Bronchial epithelial cell (primary cell): ENCODE measurements around the gene ISYNA1. TPM values are rescaled to one million over a fixed set of nuclear protein-coding genes. Genes with fewer than 3 reads are reported as not detected.

Source experiments
- DNase-seq: peaks from one replicate; pipeline ENCODE4 v3.0.0-alpha.2; 2010; ENCODE audit warnings: low read depth
- FAIRE-seq: peaks from 2 replicates; lab custom pipeline; 2011; peaks lifted over from hg19 to GRCh38; lab: Jason Lieb, UNC
- H3K27me3 ChIP-seq: 2 replicates; pipeline ENCODE4 v1.5.1; 2011; ENCODE audit warnings: low read length; ENCODE audit not compliant: control insufficient read depth, insufficient read depth
- H3K36me3 ChIP-seq: 2 replicates; pipeline ENCODE4 v1.5.1; 2011; ENCODE audit warnings: low read length; ENCODE audit not compliant: control insufficient read depth, insufficient read depth
- H3K4me3 ChIP-seq: 2 replicates; pipeline ENCODE4 v1.5.1; 2011; ENCODE audit warnings: mild to moderate bottlenecking, low read depth, low read length, control low read depth
- total RNA-seq: library from RNA; depleted of rRNA; stranded (reverse); fragments of >200 nt; gene quantifications from 2 replicates; pipeline ENCODE4 v1.2.1, GENCODE V29; 2014
- TF ChIP-seq, protein P1 (sequence below): IDR thresholded peaks from 2 replicates; pipeline ENCODE4 v1.5.1; 2011; ENCODE audit warnings: mild to moderate bottlenecking, moderate library complexity, low read length, control low read depth, inconsistent platforms; ENCODE audit not compliant: insufficient read depth, severe bottlenecking

Gene ISYNA1
- total RNA-seq, 1 donor from 2014 or later, result 15.3 TPM

DNA sequence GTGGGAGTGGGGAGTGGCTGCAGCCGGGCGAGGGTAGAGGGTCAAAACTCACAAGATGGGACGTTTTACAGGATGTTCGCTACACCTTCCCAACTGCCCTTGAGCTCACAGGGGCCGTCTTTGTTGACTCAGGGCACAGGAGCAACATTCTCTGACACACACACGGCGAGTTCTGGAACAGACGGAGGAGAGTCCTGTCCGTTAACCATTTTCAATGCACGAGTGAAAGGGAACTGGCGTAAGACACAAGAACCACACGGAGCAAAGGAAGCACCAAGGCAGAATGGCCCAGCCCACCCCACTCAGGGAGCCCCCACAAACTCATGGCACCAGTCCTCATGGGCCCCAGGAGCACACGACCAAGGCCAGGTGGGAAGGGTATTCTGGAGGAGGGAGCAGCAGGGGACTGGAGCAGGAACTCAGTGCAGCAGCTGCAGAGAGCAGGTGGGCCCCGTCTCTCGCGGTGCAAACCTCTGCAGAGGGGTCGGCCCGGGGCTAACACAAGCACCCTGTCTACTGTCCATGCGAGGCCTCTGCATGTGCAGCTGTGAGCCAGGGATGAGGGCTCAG lies 37.9 kb upstream of the ISYNA1 start:
- Histone ChIP-seq H3K4me3 (no peak overlapping the region), H3K27me3 (no peaks in the 10 kb centered on the region), H3K36me3 (peaks cover 9% of the 10 kb centered on the region)
- peak; percentile 43 for FAIRE-seq
- TF ChIP-seq, protein P1, sequence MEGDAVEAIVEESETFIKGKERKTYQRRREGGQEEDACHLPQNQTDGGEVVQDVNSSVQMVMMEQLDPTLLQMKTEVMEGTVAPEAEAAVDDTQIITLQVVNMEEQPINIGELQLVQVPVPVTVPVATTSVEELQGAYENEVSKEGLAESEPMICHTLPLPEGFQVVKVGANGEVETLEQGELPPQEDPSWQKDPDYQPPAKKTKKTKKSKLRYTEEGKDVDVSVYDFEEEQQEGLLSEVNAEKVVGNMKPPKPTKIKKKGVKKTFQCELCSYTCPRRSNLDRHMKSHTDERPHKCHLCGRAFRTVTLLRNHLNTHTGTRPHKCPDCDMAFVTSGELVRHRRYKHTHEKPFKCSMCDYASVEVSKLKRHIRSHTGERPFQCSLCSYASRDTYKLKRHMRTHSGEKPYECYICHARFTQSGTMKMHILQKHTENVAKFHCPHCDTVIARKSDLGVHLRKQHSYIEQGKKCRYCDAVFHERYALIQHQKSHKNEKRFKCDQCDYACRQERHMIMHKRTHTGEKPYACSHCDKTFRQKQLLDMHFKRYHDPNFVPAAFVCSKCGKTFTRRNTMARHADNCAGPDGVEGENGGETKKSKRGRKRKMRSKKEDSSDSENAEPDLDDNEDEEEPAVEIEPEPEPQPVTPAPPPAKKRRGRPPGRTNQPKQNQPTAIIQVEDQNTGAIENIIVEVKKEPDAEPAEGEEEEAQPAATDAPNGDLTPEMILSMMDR, result no peak
- DNase-seq, result no peak

DNA sequence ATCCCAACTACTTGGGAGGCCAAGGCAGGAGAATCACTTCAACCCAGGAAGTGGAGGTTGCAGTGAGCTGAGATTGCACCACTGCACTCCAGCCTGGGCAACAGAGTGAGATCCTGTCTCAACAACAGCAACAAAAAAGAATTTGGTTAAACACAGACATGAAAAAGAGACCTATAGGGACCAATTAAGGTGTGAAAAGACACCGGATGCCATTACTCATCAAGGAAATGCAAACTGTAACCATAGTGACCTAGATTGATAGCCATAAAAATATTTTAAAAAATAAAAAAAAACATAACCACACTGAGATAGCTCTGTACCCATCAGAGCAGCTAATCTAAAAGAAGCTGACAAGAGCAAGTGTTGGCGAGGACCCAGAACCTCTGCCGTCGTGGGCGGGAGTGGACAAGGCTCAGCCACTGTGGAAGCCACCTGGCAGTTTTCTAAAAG lies 37.1 kb upstream of the ISYNA1 start:
- H3K27me3 ChIP-seq, result no peaks in the 10 kb centered on the region
- no peak overlapping the region for H3K4me3 ChIP-seq
- DNase-seq (no peak), FAIRE-seq (no peak)
- peaks cover 11% of the 10 kb centered on the region for H3K36me3 ChIP-seq
- TF ChIP-seq, protein P1, result no peak

DNA sequence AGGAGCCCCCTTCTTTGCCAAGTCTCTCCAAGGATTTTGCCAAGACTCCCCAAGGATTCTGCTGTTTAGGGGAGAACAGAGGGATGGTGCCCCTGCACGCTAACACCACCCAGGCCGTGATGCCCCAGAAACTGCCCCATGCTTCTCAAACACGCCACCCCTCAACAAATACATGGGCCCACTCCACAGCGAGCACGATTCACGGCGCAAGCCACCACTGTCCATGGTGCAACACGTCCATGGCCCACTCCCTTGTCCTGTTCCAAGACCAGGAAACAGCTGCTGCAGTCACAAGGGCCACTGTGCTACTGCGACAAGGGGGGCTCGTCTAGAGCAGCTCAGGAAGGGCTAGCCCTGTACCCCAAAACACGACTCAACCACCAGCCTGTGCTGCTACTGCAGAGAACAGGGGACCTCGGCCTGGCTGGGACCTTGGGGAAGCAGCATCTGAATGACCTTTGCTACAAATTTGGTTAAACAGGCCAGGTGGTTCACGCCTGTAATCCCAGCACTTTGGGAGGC lies 36.5 kb upstream of the ISYNA1 start:
- Histone ChIP-seq H3K27me3 (no peaks in the 10 kb centered on the region), H3K4me3 (no peak overlapping the region), H3K36me3 (peaks cover 11% of the 10 kb centered on the region)
- TF ChIP-seq, protein P1, result no peak
- no peak for FAIRE-seq
- DNase-seq, result no peak

DNA sequence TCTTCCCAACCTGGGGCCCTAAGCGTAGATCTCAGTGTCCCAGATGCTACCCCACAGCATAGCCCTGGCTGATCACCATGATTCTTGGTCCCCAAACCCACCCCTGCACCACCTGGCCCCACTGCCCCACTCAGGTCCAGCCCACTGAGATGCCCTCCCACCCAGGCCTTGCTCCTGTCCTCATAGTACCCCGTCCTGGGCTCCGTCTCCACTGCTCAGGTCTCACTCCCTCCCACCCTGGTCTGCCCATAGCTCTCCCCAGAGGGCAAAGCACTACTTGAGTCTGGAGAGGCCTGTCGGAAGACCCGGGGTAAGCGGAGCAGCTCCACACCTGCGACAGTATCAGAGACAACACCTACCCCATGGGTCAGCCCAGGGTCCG lies 35.8 kb upstream of the ISYNA1 start:
- TF ChIP-seq, protein P1, result no peak
- FAIRE-seq (no peak), DNase-seq (no peak)
- Histone ChIP-seq H3K36me3 (peaks cover 11% of the 10 kb centered on the region), H3K27me3 (no peaks in the 10 kb centered on the region), H3K4me3 (no peak overlapping the region)

DNA sequence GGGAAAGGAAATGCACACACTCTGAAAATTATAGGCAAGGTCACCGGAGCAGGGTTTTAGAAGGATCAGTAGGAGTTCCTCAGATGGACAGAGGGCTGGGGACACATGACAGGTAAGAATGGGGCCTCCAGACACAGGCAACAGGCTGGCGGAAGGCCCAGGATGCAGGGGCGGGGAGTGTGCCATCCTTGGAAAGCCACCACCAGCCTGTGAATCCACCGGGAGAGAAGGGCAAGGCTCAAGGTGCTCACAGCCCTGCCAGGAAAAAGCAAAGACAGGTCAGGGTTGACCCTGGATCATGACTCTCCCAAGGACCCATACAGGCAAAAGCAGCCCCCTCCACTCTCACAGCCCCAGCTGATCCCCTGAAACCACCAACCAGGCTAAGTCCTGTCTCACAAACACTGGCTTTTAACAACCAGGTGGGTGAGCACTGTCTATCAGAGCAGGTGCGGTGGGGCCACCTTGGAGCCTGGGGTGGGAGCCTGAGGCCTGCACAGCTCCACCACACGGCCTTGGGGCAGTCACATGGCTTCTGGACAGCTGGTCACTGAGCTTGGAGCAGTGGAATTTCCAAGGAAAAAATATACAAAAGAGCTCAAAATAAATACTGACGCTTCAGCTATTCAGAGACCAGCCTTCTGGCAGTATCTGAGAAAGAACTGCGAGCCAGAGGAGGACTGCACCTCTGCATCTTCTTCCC lies 35.2 kb upstream of the ISYNA1 start:
- FAIRE-seq, result no peak
- TF ChIP-seq, protein P1, result no peak
- peaks cover 11% of the 10 kb centered on the region for H3K36me3 ChIP-seq

DNA sequence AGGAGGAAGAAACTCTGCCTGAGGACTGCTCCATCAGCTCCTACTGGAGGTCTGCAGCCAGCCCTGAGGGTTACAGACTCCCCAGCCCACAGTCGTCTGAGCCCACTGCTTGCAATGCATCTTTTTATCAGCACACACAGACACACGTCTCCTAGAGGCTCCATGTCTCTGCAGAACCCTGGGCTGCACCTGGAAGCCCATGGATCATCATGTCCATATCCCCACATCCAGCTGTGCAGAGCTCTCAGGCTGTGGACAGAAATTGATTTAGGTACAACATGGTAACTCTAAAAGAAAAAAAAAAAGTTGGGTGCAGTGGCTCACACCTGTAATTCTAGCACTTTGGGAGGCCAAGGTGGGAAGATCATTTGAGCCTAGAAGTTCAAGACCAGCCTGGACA lies 32.9 kb upstream of the ISYNA1 start:
- Histone ChIP-seq H3K36me3 (peaks cover 12% of the 10 kb centered on the region), H3K4me3 (no peak overlapping the region), H3K27me3 (no peaks in the 10 kb centered on the region)
- no peak for DNase-seq
- TF ChIP-seq, protein P1, result no peak
- FAIRE-seq, result no peak

More for the DNA sequence above, 35.2 kb upstream of the ISYNA1 start:
- H3K27me3 ChIP-seq, result no peaks in the 10 kb centered on the region
- DNase-seq, result no peak
- H3K4me3 ChIP-seq, result no peak overlapping the region
